HTR-8/SVneo (cell line): ENCODE data around the gene SPART.

ENCODE experiments used
- DNase-seq: peaks from one replicate; pipeline ENCODE4 v3.0.0; 2011; ENCODE audit warnings: low spot score, mixed read lengths; ENCODE audit not compliant: insufficient read length
- FAIRE-seq: peaks from 2 replicates; lab custom pipeline; 2011; peaks lifted over from hg19 to GRCh38; lab: Jason Lieb, UNC

Gene SPART

GRCh38 chr13:36346222-36347083 is at the start of gene SPART:
Gene SPART (minus strand): TSS chr13:36346394. CDS start chr13:36335830, 10,564 bp downstream.
- peak; percentile 79 for DNase-seq
- no peak for FAIRE-seq

DNA sequence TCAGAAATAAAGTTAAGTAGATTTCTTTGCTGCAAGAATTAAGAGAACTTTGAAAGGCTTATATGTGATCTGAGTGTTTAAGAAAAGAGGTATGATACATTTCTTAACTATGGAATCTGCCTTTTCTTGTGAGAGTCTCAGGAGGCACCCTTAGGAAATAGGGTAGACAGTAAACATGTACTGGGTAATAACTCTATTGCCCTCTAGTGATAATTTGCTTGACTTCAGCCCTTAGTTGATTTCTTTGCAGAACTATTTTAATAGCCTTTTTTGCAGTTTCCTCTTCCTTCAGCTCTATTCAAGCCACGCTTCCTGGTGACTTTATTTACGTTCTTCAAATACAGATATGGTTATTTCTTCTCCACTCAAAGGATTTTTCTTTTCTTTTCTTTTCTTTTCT is 49.1 kb upstream of the SPART start:
- FAIRE-seq, result no peak
- DNase-seq, result peak; percentile 14

DNA sequence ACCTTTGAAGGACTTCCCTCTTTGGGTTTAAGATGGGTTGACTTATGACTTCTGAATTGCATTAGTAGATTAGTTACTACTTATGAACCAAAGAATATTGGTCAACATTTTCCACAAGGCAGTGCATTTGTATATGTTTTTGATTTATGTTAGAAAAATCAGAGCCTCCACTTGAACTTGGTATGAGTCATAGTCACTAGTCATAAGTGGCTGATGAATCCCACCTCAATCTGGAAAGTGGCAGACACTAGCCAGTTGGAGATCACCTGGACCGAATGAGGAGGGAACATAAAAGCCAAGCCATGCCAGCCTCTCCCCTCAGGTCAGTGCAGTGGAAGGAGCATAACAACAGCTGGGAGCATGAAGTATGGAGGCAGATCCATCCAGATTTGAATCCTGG is 39.3 kb upstream of the SPART start:
- DNase-seq (no peak), FAIRE-seq (no peak)

DNA sequence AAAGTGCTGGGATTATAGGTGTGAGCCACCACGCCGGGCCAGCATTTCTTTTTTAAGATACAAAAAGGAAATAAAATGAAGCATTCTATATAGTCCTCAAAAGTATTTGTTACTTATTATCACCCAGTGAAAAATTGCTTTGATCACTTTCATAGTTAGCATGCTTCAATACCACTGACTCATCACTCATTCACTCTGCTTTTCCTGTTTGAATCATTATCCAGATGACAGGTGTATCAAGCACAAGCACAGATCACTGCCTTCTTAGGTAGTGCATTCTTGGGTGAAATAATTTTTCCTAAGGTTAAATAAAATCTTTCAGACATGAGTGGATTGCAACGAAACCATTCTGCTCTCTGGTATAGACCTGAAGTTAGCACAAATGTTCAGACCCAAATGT is 35.8 kb upstream of the SPART start:
- DNase-seq (no peak), FAIRE-seq (no peak)

DNA sequence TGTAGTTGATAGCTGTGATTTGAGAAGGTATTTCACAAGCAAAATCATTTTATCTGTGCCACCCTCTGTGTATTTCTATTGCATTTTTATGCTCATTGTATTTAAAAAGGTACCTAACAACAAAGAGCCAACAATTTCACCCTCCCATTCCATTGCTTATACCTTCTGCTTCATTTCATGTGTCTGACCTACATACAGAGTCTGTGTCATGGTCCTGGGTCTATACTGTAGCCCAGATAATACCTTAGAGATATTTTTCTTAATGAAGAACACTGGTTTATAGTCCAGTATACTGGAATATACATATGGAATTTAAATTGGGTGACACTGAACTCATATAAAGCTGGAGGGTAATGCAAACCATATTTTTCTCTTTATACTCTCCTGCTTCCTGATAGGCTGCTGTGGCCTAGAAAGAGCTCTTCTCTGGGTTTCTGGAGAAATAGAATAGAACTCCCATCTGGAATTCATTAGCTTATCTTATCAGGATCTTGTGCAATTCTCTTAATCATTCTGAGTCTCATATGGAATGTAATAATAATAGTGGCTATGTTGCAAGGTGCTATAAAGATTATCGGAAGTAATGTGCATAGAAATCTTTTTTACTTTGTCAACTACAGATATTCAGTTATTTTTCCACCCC is 31.8 kb upstream of the SPART start:
- no peak for DNase-seq
- FAIRE-seq, result no peak

- FAIRE-seq (no peak), DNase-seq (no peak)
These were observed 27.9 kb upstream of the SPART start for GRCh38 chr13:36374063-36374462.

DNA sequence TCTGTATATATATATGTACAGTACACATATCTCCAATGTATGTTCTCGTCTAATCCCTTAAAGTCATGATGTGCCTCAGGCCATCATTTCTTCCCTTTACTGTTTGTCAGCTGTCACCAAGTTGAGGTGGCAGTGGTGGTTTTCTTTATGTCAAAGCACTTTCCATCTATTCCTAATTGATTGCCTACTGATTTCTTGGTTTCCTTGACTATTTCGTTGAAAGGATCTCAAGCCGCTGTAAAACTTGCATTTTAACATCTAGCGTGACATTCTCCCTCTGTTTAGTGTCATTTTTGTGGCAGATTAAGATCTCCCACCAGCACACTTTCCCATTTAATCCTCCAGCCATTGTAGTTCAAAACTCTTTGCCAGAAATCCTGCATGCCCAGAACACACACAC is 25.0 kb upstream of the SPART start:
- DNase-seq (no peak), FAIRE-seq (no peak)

- no peak for FAIRE-seq
- no peak for DNase-seq
These were observed 23.9 kb upstream of the SPART start for GRCh38 chr13:36370108-36370429.

GRCh38 chr13:36369268-36370107 is 23.3 kb upstream of the SPART start:
- no peak for FAIRE-seq

DNA sequence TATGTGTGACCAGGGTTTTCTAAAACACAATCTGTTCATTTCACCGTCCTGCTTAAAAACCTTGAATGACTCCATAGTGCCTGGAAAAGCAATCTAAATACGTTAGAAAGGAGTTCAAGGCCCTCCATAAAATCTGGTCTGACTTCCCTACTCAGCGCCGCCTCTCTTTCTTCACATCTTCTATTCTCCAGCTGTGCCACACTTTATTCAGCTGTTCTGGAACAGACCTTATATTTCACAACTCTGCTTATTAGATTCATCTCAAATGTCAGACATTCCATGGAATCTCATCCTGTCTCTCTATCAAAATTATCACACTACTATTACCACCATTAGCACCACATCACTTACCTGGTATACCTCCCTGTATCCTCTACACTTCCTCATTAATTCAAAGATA is 19.8 kb upstream of the SPART start:
- DNase-seq, result no peak
- FAIRE-seq, result no peak

More at GRCh38 chr13:36369268-36370107, 23.3 kb upstream of the SPART start:
- no peak for DNase-seq

DNA sequence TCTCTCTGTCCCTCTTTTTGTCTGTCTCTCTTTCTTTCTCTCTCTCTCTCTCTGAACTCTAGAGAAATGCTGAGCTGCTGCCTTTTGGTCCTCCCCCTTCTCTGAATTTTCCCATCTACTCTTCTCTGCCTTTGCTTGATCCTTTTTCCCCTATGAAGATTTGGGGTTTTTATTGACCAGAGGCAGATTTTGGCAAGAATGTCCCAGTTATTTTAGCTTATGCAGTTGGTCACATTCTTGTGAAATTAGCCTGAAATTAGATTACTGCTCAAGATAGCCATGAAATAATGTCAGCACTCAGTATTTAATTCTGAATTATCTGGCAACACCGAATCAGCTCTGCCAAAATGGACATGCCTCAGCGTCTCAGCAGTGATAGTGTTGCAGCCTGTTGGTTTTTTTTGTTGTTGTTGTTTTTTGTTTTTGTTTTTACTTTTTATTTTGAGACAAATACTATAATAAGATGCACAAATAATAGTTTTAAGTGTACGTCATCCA is 17.2 kb upstream of the SPART start:
- no peak for DNase-seq

GRCh38 chr13:36362914-36363313 is 16.7 kb upstream of the SPART start:
- no peak for DNase-seq
- no peak for FAIRE-seq

More for the DNA sequence above, 17.2 kb upstream of the SPART start:
- no peak for FAIRE-seq

GRCh38 chr13:36362251-36362650 is 16.1 kb upstream of the SPART start:
- FAIRE-seq (no peak), DNase-seq (no peak)

GRCh38 chr13:36360903-36361302 is 14.7 kb upstream of the SPART start:
- no peak for FAIRE-seq
- no peak for DNase-seq

DNA sequence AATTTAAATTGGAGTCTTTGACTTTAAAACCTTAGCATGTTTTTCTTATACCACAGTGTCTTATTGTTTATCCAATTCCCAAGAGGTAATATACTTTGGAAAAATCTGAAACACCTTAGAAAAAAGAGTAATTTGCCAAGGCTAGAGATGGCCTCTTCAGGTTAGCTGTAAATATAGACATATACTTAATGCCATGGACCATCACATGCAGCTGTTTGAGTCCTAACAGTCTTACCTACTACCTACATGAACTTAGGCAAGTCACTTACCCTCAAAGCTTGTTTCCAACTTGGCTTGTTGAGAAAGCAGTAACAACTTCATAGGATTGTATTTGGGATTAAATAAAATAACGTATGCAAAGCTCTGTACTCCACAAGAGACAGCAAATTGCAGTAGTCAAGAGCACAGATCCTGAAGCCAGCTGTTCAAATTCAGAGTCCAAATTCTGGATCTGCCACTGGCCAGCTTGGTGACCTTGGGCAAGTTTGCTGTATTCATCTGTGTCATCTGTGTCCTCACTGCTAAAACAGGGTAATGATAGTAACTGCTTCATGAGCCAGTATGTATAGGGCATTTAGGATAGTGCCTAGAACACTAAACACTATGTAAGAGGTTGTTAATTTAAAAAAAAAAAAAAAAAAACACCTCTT is 13.2 kb upstream of the SPART start:
- FAIRE-seq, result no peak

DNA sequence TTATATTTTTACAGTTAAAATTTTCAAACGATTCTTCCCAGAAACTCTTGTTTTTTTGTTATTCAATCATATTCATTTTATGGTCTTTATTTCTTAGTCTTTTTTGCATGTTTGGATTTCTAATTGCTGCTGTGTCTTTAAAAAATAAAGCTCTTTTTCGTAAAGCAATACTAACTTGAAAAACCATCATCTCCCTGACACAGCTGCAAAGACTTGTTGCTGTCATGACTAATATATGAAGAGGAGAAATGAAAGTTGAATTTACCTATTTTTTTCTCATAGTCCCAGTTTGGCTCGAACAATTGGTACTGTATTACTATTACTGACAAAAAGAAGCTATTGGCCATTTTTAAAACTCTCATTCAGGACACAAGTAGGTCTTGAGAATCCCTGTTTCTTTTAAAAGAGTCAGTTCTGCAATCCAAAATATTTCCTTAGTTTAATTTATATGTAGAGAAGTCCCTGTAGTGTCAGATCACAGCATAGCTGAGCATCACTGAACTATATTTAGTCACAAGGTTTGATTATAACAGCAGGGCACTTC is 12.1 kb upstream of the SPART start:
- DNase-seq (no peak), FAIRE-seq (no peak)

More for the DNA sequence above, 13.2 kb upstream of the SPART start:
- DNase-seq, result no peak

- FAIRE-seq (no peak), DNase-seq (no peak)
These were observed 11.5 kb upstream of the SPART start for GRCh38 chr13:36357692-36358091.

DNA sequence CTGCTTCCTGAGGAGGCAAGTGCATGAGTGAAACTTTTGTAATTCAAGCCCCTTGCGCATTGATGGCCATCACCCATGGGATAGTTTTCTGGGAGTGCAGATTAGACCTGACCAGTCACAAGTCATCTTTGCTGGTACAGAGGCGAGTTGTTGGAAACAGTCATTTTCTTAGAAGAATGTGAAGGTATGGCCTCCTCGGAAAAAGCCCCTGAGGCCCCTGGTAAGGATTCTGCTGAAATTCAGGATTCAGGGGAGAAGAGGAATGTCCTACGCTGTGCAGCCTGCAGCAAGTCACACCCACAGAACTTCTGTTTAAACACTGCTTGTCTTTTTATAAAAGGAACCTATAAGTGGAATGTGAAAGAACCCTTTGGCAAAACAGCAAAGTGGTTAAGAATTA is 11.0 kb upstream of the SPART start:
- DNase-seq (no peak), FAIRE-seq (no peak)

DNA sequence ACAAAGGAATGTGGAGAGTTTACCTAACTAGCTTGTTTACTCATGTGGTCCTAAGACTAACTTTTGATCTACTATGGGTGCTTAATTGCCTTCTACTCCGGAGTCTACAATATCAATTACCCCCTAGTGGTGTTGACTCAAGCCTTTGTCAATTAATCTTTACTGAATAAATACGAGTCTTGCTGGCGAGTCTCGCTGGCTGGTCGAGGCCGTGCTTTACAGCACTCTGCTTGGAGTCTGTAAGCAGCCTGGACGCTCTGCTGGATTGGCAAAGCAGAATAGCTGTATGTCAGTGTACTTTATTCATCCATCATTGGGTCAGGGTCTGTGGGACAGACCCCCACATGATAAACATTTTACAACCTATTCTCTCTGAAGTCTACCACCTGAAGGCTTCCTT is 9.9 kb upstream of the SPART start:
- FAIRE-seq (no peak), DNase-seq (no peak)

- no peak for FAIRE-seq
- DNase-seq, result no peak
These were observed 9.4 kb upstream of the SPART start for GRCh38 chr13:36355632-36356031.
